K562 (cell line): Measurements from ENCODE around the gene SCMH1. TPM values are rescaled to one million over a fixed set of nuclear protein-coding genes. Genes with fewer than 3 reads are reported as not detected.

Experiments
- CCNT2 ChIP-seq: IDR thresholded peaks from 2 replicates; pipeline ENCODE4 v1.6.1; 2011; ENCODE audit warnings: borderline replicate concordance, low read depth, mild to moderate bottlenecking, moderate library complexity, mixed read lengths, low read length; ENCODE audit not compliant: insufficient read length; ENCODE audit errors: extremely low read depth
- CEBPG ChIP-seq, 3 experiments: fragments of 200-800 bp in 1 of 3; sonication (Bioruptor generic) in 1 of 3; sonication (generic) in 1 of 3; formaldehyde crosslinking in 1 of 3; IDR thresholded peaks in 2 of 3; conservative IDR thresholded peaks in 1 of 3; 2 replicates each; pipeline versions ENCODE4 v1.6.1 to v1.8.0; 2016 to 2022; ENCODE audit warnings: missing compliant biosample characterization in 2 of 3, missing genetic modification characterization in 2 of 3, mild to moderate bottlenecking in 1 of 3, missing genetic modification reagents in 1 of 3
- EZH2 ChIP-seq: IDR thresholded peaks from 2 replicates; pipeline ENCODE4 v1.6.1; 2012; ENCODE audit warnings: low read depth, mild to moderate bottlenecking, inconsistent platforms, low read length, borderline replicate concordance
- FOS ChIP-seq: IDR thresholded peaks from 3 replicates; pipeline ENCODE4 v1.6.1; 2011; ENCODE audit not compliant: insufficient read length; ENCODE audit errors: extremely low read depth
- HDAC2 ChIP-seq: fragments of 450-650 bp; IDR thresholded peaks from 2 replicates; pipeline ENCODE4 v1.6.1; 2016; ENCODE audit warnings: mild to moderate bottlenecking
- LEF1 ChIP-seq: fragments of 450-650 bp; IDR thresholded peaks from 2 replicates; pipeline ENCODE4 v1.6.1; 2016; ENCODE audit warnings: mild to moderate bottlenecking
- MAFG ChIP-seq: fragments of 450-650 bp; conservative IDR thresholded peaks from 2 replicates; pipeline ENCODE4 v1.6.1; 2016; ENCODE audit warnings: missing genetic modification characterization, missing compliant biosample characterization
- POU5F1 ChIP-seq: fragments of 150-350 bp; IDR thresholded peaks from 2 replicates; pipeline ENCODE4 v1.6.1; 2014; ENCODE audit warnings: borderline replicate concordance, low read length, low read depth, mild to moderate bottlenecking; ENCODE audit not compliant: partially characterized antibody
- TEAD4 ChIP-seq, 2 experiments: sonication (generic) in 1 of 2; formaldehyde crosslinking in 1 of 2; IDR thresholded peaks; 2 replicates each; pipeline versions ENCODE4 v1.6.1 to v1.8.0; 2012 to 2022; ENCODE audit warnings: borderline replicate concordance in 1 of 2, inconsistent platforms in 1 of 2, low read length in 1 of 2, mild to moderate bottlenecking in 1 of 2, missing genetic modification reagents in 1 of 2
- ZNF316 ChIP-seq: fragments of 450-650 bp; IDR thresholded peaks from 2 replicates; pipeline ENCODE4 v1.6.1; 2016
- polyA plus RNA-seq, 8 experiments: library from polyadenylated mRNA; depleted of rRNA in 4 of 8; stranded (reverse) in 5 of 8; unstranded in 3 of 8; fragments of >200 nt; fragmentation: Nextera tagmentation in 2 of 8; fragmentation: Illumina TruSeq in 1 of 8; extraction: Ambion mirVana in 2 of 8; extraction: Trizol in 1 of 8; gene quantifications; 2 replicates each; pipeline versions ENCODE4 v1.2.1 to v1.2.3, GENCODE V29; 2011 to 2014; ENCODE audit warnings: inconsistent platforms in 1 of 8, missing spikeins in 1 of 8
- total RNA-seq, 7 experiments: library from RNA; depleted of rRNA in 6 of 7; stranded (reverse); fragments of >200 nt in 6 of 7; fragmentation: Illumina TruSeq in 2 of 7; extraction: Trizol in 2 of 7; gene quantifications; 2 replicates each; pipeline versions ENCODE4 v1.2.1 to v1.2.3, GENCODE V29; 2011 to 2021; ENCODE audit warnings: low replicate concordance in 1 of 7

SCMH1 gene
- total and polyA plus RNA-seq, 9 of the 15 experiments (the other 6 are each of a cell fraction or from before 2014, with no cell fraction given), result 8.5 to 37.0 (median 26.8) TPM

DNA sequence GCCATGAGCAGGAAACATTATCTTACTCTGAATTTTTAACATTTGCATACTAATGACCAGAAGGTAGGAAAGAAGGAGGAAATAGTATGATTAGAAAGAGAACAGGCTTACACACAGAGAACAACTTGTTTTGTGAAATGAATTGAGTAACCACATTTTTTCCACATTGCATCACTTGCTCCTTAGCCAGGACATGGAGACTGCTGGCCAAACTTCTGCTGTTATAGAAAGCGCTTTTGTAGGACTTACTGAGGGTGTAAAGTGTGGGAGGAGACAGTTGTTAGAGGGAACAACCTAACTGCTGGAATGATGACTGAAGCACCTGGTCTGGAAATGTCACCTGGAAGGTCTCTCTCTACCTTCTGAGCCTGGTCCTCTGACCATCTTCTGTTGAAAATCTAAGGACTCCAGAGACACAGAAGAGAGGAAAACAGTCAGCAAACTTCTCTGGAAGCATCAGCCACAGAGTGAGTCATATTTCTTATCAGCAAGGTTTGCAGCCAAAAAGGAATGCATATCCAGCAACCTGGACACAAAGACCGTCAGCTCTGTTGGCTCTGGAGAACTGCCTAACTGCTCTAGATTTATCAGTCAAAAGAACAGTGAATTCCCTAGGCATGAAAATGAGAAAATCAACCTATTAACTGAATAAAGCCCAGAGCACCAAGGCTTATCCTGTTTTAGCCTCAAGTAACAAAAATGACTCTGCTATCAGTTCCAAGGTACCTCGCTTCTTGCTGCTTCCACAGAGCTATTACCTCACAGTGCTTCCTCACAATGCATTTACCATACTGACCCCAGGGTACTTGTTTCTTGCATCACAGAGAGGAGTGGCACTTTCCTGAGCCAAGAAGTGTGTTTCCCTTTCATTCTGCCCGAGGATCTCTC, 132.6 kb downstream of the SCMH1 start (continued):
- peak; percentile 74 for TF ChIP-seq TEAD4 (IDR thresholded peaks at IDR 0.05; ENCODE audit: low read length)
- TF ChIP-seq TEAD4 (CRISPR knock-in tag; IDR thresholded peaks at IDR 0.05; ENCODE audit: borderline replicate concordance), result no peak
- TF ChIP-seq ZNF316, result peak; percentile 44; the same call in 1 of the 2 replicates
- TF ChIP-seq EZH2, result no peak
- TF ChIP-seq HDAC2, result 0 out of 2 replicates have a peak, but pooled peaks have one; percentile 25
- peak; percentile 66 for TF ChIP-seq FOS
- TF ChIP-seq CCNT2, result peak; percentile 60
- peak; percentile 82 for TF ChIP-seq CEBPG (CRISPR knock-in tag; IDR thresholded peaks at IDR 0.05)
- TF ChIP-seq CEBPG (tag; conservative IDR thresholded peaks at IDR 0.05 in 1 of 2, IDR thresholded peaks at IDR 0.05 in 1 of 2), result peak; percentile 65 to 93
- peak; percentile 30; the same call in 1 of the 2 replicates for TF ChIP-seq LEF1
- no peak for TF ChIP-seq POU5F1
- TF ChIP-seq MAFG (tag), result peak; percentile 47; the same call in 1 of the 2 replicates
